Osteoblast (primary cell): ENCODE results near the gene TTLL10. TPM values are rescaled to one million over a fixed set of nuclear protein-coding genes. Genes with fewer than 3 reads are reported as not detected.
A peak's percentile ranks its signal among the peaks of the same experiment; 100 is the strongest.

ENCODE experiments used
- DNase-seq: peaks from one replicate; pipeline ENCODE4 v3.0.0; 2011; ENCODE audit warnings: low spot score, mixed read lengths; ENCODE audit not compliant: insufficient read length; ENCODE audit errors: missing footprints
- H2AFZ ChIP-seq: 2 replicates; pipeline ENCODE4 v1.6.0; 2011; ENCODE audit warnings: mild to moderate bottlenecking, low read length
- H3K27ac ChIP-seq: 2 replicates; pipeline ENCODE4 v1.5.1; 2011; ENCODE audit warnings: mild to moderate bottlenecking, low read depth, low read length, moderate library complexity
- H3K27me3 ChIP-seq: 2 replicates; pipeline ENCODE4 v1.6.0; 2012; ENCODE audit warnings: mild to moderate bottlenecking, control low read depth, inconsistent platforms, low read length, moderate library complexity; ENCODE audit not compliant: insufficient read depth
- H3K36me3 ChIP-seq: 2 replicates; pipeline ENCODE4 v1.5.1; 2011; ENCODE audit warnings: mild to moderate bottlenecking, low read length, control low read depth, moderate library complexity; ENCODE audit not compliant: insufficient read depth
- H3K4me1 ChIP-seq: 2 replicates; pipeline ENCODE4 v1.5.1; 2011; ENCODE audit warnings: mild to moderate bottlenecking, low read length, control low read depth, moderate library complexity; ENCODE audit not compliant: insufficient read depth
- H3K4me2 ChIP-seq: 2 replicates; pipeline ENCODE4 v1.6.0; 2011; ENCODE audit warnings: mild to moderate bottlenecking, low read length; ENCODE audit not compliant: insufficient read depth
- H3K4me3 ChIP-seq: fragments of 200-600 bp; sonication (generic); 3 replicates; pipeline ENCODE4 v1.5.1; 2012; ENCODE audit warnings: mild to moderate bottlenecking, low read length, inconsistent platforms; ENCODE audit not compliant: insufficient read depth
- H3K79me2 ChIP-seq: 2 replicates; pipeline ENCODE4 v1.6.0; 2012; ENCODE audit warnings: mild to moderate bottlenecking, low read length, control low read depth, inconsistent platforms; ENCODE audit not compliant: insufficient read depth
- H3K9me3 ChIP-seq: 2 replicates; pipeline ENCODE4 v1.5.1; 2011; ENCODE audit warnings: low read depth, low read length, control low read depth
- H4K20me1 ChIP-seq: 2 replicates; pipeline ENCODE4 v1.6.0; 2012; ENCODE audit warnings: mild to moderate bottlenecking, low read length, control low read depth; ENCODE audit not compliant: insufficient read depth
- total RNA-seq: library from RNA; depleted of rRNA; stranded (reverse); fragments of >200 nt; gene quantifications from 2 replicates; pipeline ENCODE4 v1.2.3, GENCODE V29; 2012
- TF ChIP-seq, protein P1 (sequence below): IDR thresholded peaks from 2 replicates; pipeline ENCODE4 v1.5.1; 2011; ENCODE audit warnings: mild to moderate bottlenecking, low read depth, low read length, moderate library complexity; ENCODE audit errors: extremely low read depth

Gene TTLL10
- total RNA-seq, 1 donor = not detected

DNA sequence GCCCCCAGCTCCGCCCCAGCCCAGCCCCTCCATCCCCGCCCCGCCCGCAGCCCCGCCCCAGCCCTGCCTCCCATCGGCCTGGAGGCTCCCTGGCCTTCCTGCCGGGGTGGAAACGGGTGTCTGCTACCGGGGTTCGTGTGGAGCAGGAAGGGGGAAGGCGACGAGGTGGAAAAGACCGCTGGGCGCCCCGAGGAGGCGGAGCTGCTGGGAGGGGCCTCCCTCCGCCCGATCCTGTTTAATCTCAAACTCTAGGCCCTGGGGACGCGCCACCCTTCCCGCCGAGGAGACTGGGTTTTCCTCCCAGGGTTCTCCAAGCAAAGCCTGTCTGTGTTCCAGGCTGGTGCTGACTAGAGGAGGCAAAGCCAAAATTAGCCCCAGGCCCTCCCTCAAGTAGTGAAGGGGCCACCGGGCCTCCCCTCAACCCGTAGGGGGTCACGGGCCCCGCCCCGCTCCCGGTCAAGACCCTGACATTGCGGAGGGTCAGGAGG, 16.2 kb upstream of the TTLL10 start:
- Histone ChIP-seq H3K9me3 (no peaks in the 10 kb centered on the region), H3K27me3 (no peaks in the 10 kb centered on the region), H2AFZ (peak overlapping the region; percentile 78), H3K4me2 (peak overlapping the region; percentile 95), H3K36me3 (no peaks in the 10 kb centered on the region), H3K4me1 (peaks cover 8% of the 10 kb centered on the region), H3K27ac (peak overlapping the region; percentile 28), H3K79me2 (no peaks in the 10 kb centered on the region), H4K20me1 (no peaks in the 10 kb centered on the region), H3K4me3 (peak overlapping the region; percentile 72)
- TF ChIP-seq, protein P1, sequence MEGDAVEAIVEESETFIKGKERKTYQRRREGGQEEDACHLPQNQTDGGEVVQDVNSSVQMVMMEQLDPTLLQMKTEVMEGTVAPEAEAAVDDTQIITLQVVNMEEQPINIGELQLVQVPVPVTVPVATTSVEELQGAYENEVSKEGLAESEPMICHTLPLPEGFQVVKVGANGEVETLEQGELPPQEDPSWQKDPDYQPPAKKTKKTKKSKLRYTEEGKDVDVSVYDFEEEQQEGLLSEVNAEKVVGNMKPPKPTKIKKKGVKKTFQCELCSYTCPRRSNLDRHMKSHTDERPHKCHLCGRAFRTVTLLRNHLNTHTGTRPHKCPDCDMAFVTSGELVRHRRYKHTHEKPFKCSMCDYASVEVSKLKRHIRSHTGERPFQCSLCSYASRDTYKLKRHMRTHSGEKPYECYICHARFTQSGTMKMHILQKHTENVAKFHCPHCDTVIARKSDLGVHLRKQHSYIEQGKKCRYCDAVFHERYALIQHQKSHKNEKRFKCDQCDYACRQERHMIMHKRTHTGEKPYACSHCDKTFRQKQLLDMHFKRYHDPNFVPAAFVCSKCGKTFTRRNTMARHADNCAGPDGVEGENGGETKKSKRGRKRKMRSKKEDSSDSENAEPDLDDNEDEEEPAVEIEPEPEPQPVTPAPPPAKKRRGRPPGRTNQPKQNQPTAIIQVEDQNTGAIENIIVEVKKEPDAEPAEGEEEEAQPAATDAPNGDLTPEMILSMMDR = no peak
- peak; percentile 100 for DNase-seq

DNA sequence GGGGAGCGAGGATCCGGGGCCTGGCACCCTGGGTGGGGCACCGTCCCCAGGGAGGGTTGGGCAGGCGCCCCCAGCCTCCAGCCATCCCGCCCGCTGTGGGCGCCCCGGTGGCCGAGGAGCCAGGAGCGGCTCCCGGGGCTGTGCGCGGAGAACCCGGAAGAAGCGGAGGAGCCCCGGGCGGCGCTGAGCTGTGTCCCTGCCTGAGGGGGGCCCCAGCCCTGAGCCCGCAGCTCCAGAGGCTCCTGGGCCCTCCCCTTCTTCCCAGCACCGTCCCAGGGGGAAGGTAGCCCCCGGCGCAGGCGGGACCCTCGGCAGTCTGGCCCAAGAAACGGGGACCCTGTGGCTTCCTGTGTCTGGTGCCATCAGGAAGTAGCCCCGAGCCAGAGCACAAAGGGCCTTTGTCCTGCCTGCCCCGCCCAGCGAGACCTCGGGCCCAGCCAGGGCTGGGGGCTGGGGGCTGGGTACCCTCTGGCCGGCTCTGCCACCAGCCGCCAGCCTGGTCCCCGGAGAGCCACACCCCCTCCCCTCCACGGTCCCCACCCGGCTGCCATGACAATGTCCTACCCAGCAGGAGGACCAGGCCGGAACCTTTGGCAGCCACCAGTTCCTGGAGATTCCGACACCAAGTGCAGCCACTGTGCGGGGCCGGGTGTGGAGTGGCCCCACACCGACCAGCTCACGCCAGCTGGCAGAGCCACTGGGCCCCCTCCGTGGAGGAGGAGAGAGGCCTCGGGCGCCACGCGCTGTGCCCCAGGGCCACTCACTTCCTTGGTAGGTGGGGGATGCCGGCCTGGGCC, 15.6 kb upstream of the TTLL10 start:
- Histone ChIP-seq H2AFZ (peak overlapping the region; percentile 78), H3K4me1 (peaks cover 8% of the 10 kb centered on the region), H3K4me2 (peak overlapping the region; percentile 95), H3K27ac (peak overlapping the region; percentile 41), H3K27me3 (no peaks in the 10 kb centered on the region), H3K36me3 (no peaks in the 10 kb centered on the region), H3K79me2 (no peaks in the 10 kb centered on the region), H4K20me1 (no peaks in the 10 kb centered on the region), H3K9me3 (no peaks in the 10 kb centered on the region), H3K4me3 (peak overlapping the region; percentile 72)
- TF ChIP-seq, protein P1 = no peak
- peak; percentile 98 for DNase-seq

DNA sequence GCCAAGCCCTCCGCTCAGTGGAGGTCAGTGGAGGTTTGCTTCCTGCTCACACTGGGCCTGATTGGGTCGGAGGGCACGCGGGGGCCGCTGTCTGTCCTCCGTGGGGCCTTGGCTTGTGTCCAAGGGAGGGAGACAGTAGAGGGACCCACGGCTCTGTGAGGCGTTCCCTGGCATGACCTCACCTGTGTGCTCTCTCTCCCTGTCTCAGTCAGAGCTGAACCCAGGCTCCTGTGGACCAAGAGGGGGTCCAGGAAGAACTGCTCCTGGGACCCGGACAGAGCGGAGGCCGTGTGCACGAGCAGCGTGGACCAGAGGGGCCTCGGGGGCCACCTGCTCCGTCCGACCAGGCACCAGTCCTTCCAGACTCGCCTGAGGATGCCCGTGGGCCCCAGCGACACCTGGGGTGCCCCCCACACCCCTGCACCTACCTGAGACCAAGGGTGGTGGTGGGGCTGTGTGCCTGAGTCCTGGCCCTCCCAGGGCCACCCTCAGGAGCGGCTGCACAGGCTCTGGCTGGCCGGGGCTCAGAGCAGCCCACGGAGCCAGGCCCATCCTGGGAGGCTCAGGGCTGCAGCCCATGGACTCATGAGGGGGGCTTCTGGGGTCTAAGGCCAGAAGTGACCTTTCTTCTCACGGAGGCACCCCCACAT, 13.3 kb upstream of the TTLL10 start:
- Histone ChIP-seq H4K20me1 (no peaks in the 10 kb centered on the region), H3K4me3 (no peak overlapping the region), H3K79me2 (no peaks in the 10 kb centered on the region), H3K9me3 (no peaks in the 10 kb centered on the region), H3K4me1 (peaks cover 8% of the 10 kb centered on the region), H3K4me2 (no peak overlapping the region), H3K27ac (no peak overlapping the region), H3K36me3 (no peaks in the 10 kb centered on the region), H3K27me3 (peaks cover 13% of the 10 kb centered on the region), H2AFZ (no peak overlapping the region)
- TF ChIP-seq, protein P1 = no peak
- DNase-seq = no peak

DNA sequence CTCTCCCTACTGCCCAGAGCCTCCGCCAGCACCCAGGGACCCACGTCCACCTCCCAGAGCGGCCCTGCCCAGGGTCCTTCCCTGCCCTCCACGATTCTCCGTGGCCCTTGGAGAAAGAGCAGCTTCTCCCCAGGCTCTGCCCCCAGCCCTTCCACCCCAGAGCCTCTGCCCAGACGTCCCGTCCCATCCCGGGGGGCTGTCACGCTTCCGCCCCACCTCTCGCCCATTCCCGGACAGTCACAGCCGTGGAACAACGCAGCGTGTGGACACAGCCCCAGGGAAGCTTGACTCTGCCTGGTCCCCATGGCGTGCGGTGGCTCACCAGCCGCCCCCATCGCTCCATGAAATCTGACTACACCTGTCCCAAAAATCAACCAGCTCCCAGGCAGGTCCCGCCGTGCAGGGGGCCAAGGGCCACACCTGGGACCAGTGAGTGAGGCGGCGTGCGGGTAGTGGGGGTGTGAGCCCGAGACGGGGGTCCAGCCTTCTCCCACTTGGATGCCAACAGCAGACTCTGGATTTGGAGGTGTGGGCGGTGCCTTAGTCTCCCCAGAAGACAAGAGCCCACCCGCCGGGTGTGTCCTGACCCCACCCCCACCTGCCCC, 12.5 kb upstream of the TTLL10 start:
- H3K4me1 ChIP-seq = peaks cover 8% of the 10 kb centered on the region
- H3K27ac ChIP-seq = no peak overlapping the region
- H4K20me1 ChIP-seq = no peaks in the 10 kb centered on the region
- no peak overlapping the region for H3K4me3 ChIP-seq
- TF ChIP-seq, protein P1 = no peak
- H3K4me2 ChIP-seq = no peak overlapping the region
- H3K27me3 ChIP-seq = peaks cover 13% of the 10 kb centered on the region
- no peak overlapping the region for H2AFZ ChIP-seq
- DNase-seq = no peak
- no peaks in the 10 kb centered on the region for H3K79me2 ChIP-seq
- no peaks in the 10 kb centered on the region for H3K36me3 ChIP-seq
- no peaks in the 10 kb centered on the region for H3K9me3 ChIP-seq
